ENCODE measurements around the gene KHDC4. TPM values are rescaled to one million over a fixed set of nuclear protein-coding genes. Genes with fewer than 3 reads are reported as not detected.

KHDC4 gene
- total and polyA plus RNA-seq, 2 experiments from 2014 or later: 15.7 to 40.3 TPM

DNA sequence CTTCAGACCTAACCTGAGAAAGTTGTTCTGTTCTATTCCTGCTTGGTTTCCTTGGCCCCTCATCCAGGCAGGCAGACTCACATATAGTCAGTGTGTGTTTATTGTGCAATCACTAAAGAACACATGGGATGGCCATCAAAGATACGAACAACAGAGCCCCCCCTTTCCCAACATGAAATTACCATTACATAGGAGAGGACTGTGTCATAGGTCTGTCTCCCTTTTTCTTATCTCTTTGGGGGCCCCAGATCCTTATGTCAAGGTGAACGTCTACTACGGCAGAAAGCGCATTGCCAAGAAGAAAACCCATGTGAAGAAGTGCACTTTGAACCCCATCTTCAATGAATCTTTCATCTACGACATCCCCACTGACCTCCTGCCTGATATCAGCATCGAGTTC is 53.3 kb downstream of the KHDC4 start:
- Histone ChIP-seq H4K20me1 (ENCODE audit: insufficient read depth, poor library complexity, severe bottlenecking) (no peaks in the 10 kb centered on the region), H3K4me3 (no peak overlapping the region), H3K4me2 (no peak overlapping the region), H2AFZ (no peak overlapping the region), H3K4me1 (ENCODE audit: insufficient read depth) (peaks cover 10% of the 10 kb centered on the region), H3K79me2 (no peaks in the 10 kb centered on the region), H3K36me3 (replicated peaks; ENCODE audit: insufficient read depth, low read depth) (no peaks in the 10 kb centered on the region), H3K27ac (no peak overlapping the region), H3K27me3 (no peaks in the 10 kb centered on the region), H3K9me2 (replicated peaks; ENCODE audit: insufficient read depth) (no peaks in the 10 kb centered on the region), H3K9me3 (ENCODE audit: low read depth) (no peaks in the 10 kb centered on the region)
- 66% methylated on average over 6 of the region's 6 CpGs for WGBS (ENCODE audit: low lambda C conversion rate, missing lambda C conversion rate)
- DNase-seq (ENCODE audit: low spot score): peak; percentile 19
- TF ChIP-seq, protein P1, sequence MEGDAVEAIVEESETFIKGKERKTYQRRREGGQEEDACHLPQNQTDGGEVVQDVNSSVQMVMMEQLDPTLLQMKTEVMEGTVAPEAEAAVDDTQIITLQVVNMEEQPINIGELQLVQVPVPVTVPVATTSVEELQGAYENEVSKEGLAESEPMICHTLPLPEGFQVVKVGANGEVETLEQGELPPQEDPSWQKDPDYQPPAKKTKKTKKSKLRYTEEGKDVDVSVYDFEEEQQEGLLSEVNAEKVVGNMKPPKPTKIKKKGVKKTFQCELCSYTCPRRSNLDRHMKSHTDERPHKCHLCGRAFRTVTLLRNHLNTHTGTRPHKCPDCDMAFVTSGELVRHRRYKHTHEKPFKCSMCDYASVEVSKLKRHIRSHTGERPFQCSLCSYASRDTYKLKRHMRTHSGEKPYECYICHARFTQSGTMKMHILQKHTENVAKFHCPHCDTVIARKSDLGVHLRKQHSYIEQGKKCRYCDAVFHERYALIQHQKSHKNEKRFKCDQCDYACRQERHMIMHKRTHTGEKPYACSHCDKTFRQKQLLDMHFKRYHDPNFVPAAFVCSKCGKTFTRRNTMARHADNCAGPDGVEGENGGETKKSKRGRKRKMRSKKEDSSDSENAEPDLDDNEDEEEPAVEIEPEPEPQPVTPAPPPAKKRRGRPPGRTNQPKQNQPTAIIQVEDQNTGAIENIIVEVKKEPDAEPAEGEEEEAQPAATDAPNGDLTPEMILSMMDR (IDR thresholded peaks at IDR 0.05; ENCODE audit: poor library complexity): no peak
- TF ChIP-seq EZH2 (IDR thresholded peaks at IDR 0.05; ENCODE audit: borderline replicate concordance): no peak
- TF ChIP-seq EZH2phosphoT487 (IDR thresholded peaks at IDR 0.05; ENCODE audit: low read depth, severe bottlenecking, unreplicated experiment): no peak

GRCh38 chr1:155880251-155880650 is 54.0 kb downstream of the KHDC4 start:
- WGBS (ENCODE audit: low lambda C conversion rate, missing lambda C conversion rate): 89% methylated on average over 2 of the region's 2 CpGs
- no peaks in the 10 kb centered on the region for H4K20me1 ChIP-seq (ENCODE audit: insufficient read depth, poor library complexity, severe bottlenecking)
- H3K27me3 ChIP-seq: no peaks in the 10 kb centered on the region
- H3K36me3 ChIP-seq (replicated peaks; ENCODE audit: insufficient read depth, low read depth): no peaks in the 10 kb centered on the region
- peaks cover 10% of the 10 kb centered on the region for H3K4me1 ChIP-seq (ENCODE audit: insufficient read depth)
- no peaks in the 10 kb centered on the region for H3K9me2 ChIP-seq (replicated peaks; ENCODE audit: insufficient read depth)
- no peak for TF ChIP-seq EZH2phosphoT487 (IDR thresholded peaks at IDR 0.05; ENCODE audit: low read depth, severe bottlenecking, unreplicated experiment)
- no peak for TF ChIP-seq EZH2 (IDR thresholded peaks at IDR 0.05; ENCODE audit: borderline replicate concordance)
- TF ChIP-seq, protein P1 (IDR thresholded peaks at IDR 0.05; ENCODE audit: poor library complexity): no peak
- no peak overlapping the region for H3K27ac ChIP-seq
- no peak overlapping the region for H3K4me2 ChIP-seq
- no peaks in the 10 kb centered on the region for H3K9me3 ChIP-seq (ENCODE audit: low read depth)
- H3K4me3 ChIP-seq: no peak overlapping the region
- H3K79me2 ChIP-seq: no peaks in the 10 kb centered on the region
- no peak for DNase-seq (ENCODE audit: low spot score)
- H2AFZ ChIP-seq: no peak overlapping the region

DNA sequence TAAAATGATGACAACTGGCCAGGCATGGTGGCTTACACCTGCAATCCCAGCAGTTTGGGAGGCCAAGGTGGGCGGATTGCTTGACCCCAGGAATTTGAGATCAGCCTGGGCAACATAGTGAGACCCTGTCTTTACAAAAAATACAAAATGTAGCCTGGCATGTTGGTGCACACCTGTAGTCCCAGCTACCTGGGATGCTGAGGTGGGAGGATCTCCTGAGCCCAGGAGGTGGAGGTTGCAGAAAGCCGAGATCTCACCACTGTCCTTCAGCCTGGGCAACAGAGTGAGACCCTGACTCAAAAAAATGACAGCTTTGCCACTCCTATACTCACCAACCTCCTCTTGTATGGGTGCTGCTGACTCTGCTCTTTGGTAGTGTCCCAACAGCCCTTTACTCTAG is 56.3 kb downstream of the KHDC4 start:
- TF ChIP-seq EZH2phosphoT487 (IDR thresholded peaks at IDR 0.05; ENCODE audit: low read depth, severe bottlenecking, unreplicated experiment) (no peak), EZH2 (IDR thresholded peaks at IDR 0.05; ENCODE audit: borderline replicate concordance) (no peak)
- TF ChIP-seq, protein P1 (IDR thresholded peaks at IDR 0.05; ENCODE audit: poor library complexity): no peak
- H3K4me3 ChIP-seq: no peak overlapping the region
- no peak overlapping the region for H3K27ac ChIP-seq
- WGBS (ENCODE audit: low lambda C conversion rate, missing lambda C conversion rate): 97% methylated on average over 2 of the region's 2 CpGs
- H3K79me2 ChIP-seq: no peaks in the 10 kb centered on the region
- H3K9me3 ChIP-seq (ENCODE audit: low read depth): no peaks in the 10 kb centered on the region
- no peaks in the 10 kb centered on the region for H3K36me3 ChIP-seq (replicated peaks; ENCODE audit: insufficient read depth, low read depth)
- H3K4me2 ChIP-seq: no peak overlapping the region
- no peak for DNase-seq (ENCODE audit: low spot score)
- no peaks in the 10 kb centered on the region for H3K27me3 ChIP-seq
- H4K20me1 ChIP-seq (ENCODE audit: insufficient read depth, poor library complexity, severe bottlenecking): no peaks in the 10 kb centered on the region
- H3K9me2 ChIP-seq (replicated peaks; ENCODE audit: insufficient read depth): no peaks in the 10 kb centered on the region
- H3K4me1 ChIP-seq (ENCODE audit: insufficient read depth): peaks cover 4% of the 10 kb centered on the region
- no peak overlapping the region for H2AFZ ChIP-seq

DNA sequence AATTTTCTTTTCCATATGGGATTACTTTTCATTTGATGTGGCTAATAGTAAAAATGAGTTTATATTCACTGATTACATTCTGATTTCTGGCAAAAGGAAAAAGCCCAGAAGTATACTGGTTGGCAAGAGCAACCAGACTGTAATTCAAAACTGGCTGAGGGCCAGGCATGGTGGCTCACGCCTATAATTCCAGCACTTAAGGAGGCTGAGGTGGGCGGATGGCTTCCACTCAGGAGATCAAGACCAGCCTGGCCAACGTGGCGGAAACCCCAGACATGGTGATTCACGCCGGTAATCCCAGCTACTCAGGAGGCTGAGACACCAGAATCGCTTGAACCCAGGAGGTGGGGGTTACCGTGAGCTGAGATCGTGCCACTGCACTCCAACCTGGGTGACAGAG is 60.4 kb downstream of the KHDC4 start:
- Histone ChIP-seq H2AFZ (no peak overlapping the region), H3K4me1 (ENCODE audit: insufficient read depth) (no peaks in the 10 kb centered on the region), H3K27ac (no peak overlapping the region), H4K20me1 (ENCODE audit: insufficient read depth, poor library complexity, severe bottlenecking) (no peaks in the 10 kb centered on the region), H3K9me2 (replicated peaks; ENCODE audit: insufficient read depth) (no peaks in the 10 kb centered on the region), H3K27me3 (no peaks in the 10 kb centered on the region), H3K4me3 (no peak overlapping the region), H3K79me2 (no peaks in the 10 kb centered on the region), H3K4me2 (no peak overlapping the region), H3K36me3 (replicated peaks; ENCODE audit: insufficient read depth, low read depth) (no peaks in the 10 kb centered on the region), H3K9me3 (ENCODE audit: low read depth) (no peaks in the 10 kb centered on the region)
- TF ChIP-seq EZH2 (IDR thresholded peaks at IDR 0.05; ENCODE audit: borderline replicate concordance) (no peak), EZH2phosphoT487 (IDR thresholded peaks at IDR 0.05; ENCODE audit: low read depth, severe bottlenecking, unreplicated experiment) (no peak)
- TF ChIP-seq, protein P1 (IDR thresholded peaks at IDR 0.05; ENCODE audit: poor library complexity): no peak
- 62% methylated on average over 9 of the region's 9 CpGs for WGBS (ENCODE audit: low lambda C conversion rate, missing lambda C conversion rate)
- peak; percentile 34 for DNase-seq (ENCODE audit: low spot score)

Data from hepatocyte (in vitro differentiated cells).